SIG-M5 treated with dmso at 0.1 percent for 504 hours (cell line): ENCODE data around the gene PPP1R7.

Source experiments
- DNase-seq: peaks from one replicate; lab custom pipeline; 2025; ENCODE audit not compliant: unreplicated experiment; lab: John Stamatoyannopoulos, UW

The PPP1R7 gene

DNA sequence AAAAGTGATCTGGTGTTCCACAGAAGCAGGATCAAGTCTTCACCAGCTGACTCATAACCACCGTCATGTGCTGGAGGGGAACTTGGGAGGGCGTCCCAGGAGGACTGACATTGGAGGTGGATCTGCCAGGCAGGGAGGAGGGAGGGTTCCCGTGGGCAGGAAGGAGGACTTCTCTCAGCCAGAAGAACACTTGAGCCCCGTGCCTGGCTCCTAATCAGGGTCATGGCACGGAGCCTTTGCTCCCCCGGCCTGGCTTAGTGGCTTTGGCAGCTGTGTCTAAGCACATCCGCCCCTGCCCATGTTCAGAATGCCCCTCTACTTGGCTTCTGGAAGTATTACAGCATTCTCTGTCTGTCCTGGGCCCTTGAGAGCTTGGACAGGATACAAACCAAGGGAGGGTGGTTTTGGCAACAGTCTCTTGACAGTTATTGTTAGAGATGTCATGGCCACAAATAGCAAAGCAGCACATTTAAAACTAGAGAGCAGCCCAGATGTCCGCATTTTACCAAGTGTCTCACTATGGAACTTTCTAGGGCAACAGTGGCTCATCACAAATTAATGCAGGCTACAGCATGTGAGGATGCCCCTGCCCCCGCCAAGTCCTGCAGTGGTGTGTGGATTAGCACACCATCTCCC, 11.5 kb downstream of the PPP1R7 start:
- no peak for DNase-seq

GRCh38 chr2:241163601-241164118, 13.4 kb downstream of the PPP1R7 start:
- no peak for DNase-seq

- no peak for DNase-seq
Measured at GRCh38 chr2:241168366-241168765, 18.1 kb downstream of the PPP1R7 start.

- no peak for DNase-seq
Measured at GRCh38 chr2:241173557-241173956, 23.3 kb downstream of the PPP1R7 start.

DNA sequence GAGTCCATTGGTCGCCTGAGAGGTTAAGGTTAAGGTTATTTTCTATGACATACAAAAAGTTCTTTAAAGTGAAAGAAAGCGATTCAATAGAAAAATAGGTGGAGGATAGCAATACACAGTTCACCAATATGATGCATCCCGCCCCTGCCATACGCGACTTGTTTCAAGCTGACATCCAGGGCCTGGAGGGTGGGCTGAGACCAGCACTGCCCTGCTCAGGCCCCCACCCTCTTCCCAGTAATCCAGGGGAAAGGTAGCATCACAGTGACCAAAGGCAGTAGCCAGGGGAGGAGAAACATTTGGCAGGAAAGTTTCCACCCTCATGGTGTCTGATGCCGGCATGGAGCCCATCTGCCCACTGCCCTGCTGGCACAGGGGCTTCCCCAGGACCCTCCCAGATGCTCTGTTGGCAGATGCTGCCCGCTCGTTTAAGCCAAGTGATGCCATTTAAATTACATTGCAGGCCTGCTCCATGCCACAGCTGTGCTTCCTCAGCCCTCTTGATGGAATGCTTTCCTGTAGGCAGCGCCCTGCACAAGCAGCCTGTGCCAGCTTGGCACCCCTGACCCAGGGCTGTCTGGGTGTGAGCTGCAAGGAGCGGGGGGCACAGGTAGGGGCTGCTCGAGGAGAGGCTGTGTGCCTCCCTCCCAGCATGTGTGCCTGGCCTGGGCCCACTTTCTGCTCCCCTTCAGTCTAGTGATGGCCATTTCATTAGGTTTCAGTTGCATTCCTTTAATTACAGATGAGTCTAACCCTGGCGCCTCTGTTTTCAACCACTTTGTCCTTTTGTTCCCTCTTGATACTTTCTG, 27.5 kb downstream of the PPP1R7 start:
- no peak for DNase-seq

- DNase-seq, result no peak
Measured at GRCh38 chr2:241178961-241179360, 28.7 kb downstream of the PPP1R7 start.

GRCh38 chr2:241179899-241180298, 29.6 kb downstream of the PPP1R7 start:
- no peak for DNase-seq

DNA sequence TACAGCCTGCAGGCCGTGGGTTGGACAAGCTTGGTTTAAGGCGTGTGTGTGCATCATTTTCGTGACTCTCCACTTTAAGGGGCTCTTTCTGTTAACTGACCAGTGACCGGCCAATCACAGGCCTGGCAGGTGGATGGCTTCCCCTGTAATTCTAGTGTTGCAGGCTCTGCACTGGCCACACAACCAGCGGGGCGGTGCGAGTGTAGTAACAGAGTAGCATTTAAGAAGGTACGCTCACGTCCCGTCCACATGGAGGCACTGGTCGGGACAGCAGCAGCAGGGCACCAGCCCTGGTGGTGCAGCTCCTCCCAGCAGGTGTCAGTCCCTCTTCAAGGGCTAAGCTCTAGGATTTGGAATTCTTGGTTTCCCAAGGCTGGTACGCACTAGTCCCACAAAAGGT, 30.2 kb downstream of the PPP1R7 start:
- DNase-seq, result no peak

DNA sequence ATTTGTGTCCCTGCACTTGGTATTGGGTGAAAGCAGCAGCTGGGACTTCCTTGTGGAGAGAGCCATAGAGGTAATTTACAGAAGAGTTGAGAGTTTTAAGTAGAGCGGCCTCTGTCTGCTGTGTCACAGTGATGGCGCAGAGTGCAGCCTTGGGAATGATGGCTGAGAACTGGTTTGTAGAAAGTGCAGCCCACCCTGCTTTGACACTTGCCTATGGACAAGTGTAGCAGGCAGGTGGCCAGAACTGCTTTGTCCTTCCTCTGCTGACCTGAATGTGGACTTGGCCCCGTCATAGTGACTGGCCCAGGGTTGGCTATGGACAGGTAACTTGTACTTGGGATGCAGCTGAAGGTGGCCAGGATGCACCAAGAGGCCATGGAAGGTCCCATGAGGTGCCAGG, 31.9 kb downstream of the PPP1R7 start:
- no peak for DNase-seq

DNA sequence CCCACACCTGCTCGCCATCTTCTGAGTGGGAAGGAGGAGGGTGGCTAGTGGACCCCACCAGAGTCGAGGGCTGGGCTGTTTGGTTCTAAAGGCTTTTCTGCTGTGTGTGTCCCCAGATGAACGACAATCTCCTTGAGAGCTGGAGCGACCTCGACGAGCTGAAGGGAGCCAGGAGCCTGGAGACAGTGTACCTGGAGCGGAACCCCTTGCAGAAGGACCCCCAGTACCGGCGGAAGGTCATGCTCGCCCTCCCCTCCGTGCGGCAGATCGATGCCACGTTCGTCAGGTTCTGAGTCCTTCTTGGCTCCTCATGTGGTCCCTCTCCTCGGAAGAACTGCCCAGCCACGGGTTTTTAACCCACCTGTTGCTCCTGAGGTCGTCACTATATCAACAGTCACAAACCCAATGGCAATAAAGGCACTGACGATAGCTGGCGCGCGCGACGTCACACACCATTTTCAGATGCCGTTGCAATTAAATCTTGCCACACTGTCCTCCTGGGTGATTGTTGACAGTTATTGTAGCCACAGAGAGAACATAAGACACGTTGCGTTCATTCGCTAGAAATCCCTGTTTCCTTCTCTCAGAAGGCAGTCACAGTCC, 32.4 kb downstream of the PPP1R7 start:
- DNase-seq, result no peak

DNA sequence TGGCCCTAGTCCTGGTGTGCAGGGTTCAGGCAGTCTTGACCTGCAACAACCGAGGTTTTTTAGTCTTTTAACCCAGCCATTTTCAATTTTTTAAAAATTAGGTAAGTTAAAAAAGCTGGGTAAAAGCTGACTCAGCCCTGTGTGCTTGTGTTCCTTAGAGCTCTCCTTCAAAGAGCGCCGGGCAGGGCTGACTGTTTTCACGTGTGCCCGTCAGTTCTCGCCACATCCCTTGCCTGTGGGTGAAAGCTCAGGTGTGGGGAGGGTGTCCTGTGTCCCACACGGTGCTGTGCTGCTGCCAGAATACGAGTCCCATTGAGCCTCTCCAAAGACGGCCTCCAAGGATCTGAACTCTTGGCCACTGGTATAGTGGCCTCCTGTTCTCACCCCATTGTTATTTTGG, 33.0 kb downstream of the PPP1R7 start:
- DNase-seq, result no peak

DNA sequence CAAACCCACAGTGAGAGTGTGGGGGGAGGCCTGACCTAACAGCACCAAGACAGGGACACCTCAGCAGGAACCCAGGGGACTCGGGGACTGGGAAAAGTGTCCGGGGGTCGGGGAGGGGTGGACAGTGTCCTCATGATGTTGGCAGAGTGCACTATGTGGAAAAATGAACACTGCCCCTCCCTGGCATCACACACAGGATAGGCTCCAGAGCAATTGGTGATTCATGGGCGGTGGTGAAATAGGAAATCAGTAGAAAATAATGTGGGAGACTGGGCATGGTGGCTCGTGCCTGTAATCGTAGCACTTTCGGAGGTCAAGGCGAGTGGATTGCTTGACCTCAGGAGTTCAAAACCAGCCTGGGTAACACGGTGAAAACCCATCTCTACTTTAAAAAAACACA, 34.6 kb downstream of the PPP1R7 start:
- DNase-seq, result no peak

GRCh38 chr2:241185961-241186360, 35.7 kb downstream of the PPP1R7 start:
- DNase-seq, result no peak

DNA sequence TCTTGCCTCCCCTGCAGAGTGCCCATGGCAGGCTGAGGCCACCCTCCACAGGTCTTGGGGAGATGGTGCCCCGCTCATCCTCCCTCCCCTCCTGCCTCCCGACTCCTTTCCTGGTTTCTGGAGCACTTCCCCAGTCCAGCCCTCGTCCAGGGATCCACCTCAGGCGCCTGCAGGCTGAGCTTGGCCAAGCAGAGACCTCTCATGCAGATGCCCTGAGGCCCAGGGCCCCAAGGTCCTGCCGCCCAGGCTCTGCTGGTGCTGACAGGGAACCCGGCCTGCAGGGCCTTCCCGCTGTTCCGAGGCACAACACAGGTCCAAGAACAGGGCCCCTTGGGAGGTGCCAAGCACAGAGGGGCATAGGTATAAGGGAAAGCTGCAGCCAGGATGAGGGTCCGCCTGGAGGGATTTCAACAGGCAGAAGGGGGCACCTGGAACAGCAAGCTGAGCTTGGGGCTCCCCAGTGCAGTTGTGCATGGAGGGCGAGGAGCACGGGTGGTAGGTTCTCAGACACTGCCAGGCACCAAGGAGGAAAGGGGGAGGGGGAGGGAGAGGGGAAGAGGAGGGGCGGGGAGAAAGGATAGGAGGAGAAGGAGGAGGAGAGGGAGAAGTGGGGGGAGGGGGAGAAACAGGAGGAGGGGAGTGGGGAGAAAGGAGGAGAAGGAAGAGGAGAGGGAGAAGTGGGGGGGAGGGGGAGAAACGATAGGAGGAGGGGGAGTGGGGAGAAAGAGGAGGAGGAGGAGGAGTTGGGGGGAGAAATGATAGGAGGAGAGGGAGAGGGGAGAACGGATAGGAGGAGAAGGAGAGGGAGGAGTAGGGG, 37.0 kb downstream of the PPP1R7 start:
- DNase-seq, result no peak

- DNase-seq, result no peak
Measured at GRCh38 chr2:241187918-241188234, 37.6 kb downstream of the PPP1R7 start.

DNA sequence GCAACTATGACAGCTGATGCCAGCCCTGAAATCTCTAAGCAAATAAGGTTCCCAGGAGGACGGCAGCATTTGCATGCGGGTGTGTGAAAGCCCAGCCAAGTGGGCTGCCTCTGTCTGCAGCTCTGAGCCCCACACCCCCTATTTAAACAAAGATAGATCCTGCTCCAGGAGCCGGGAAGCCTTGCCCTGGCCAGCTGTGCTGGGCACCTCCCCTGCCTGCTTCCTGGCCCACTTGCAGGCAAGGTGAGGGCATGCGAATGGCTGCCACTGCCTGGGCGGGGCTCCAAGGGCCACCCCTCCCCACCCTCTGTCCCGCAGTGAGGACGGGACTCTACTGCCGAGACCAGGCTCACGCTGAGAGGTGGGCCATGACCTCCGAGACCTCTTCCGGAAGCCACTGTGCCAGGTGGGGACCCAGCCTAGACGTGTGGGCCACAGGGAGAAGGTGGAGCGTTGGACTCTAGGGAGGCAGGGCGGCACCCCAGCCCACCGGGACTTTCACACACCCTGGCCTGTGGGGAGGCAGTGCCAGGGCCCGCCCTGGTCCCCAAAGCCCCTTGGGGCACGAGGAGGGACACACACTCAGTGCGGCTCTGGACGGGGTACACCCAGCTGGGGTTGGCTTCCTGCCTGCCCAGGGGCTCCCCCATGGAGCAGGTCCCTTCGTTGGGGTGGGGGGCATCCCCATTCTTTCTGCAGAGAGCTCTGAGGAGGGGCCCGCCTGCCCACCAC, 38.3 kb downstream of the PPP1R7 start, which contains the start of gene ANO7:
ANO7 (plus strand) TSS at position 317 of the 732 bp plus-strand sequence. CDS start 1,387 bp downstream, outside the sequence.
- no peak for DNase-seq

DNA sequence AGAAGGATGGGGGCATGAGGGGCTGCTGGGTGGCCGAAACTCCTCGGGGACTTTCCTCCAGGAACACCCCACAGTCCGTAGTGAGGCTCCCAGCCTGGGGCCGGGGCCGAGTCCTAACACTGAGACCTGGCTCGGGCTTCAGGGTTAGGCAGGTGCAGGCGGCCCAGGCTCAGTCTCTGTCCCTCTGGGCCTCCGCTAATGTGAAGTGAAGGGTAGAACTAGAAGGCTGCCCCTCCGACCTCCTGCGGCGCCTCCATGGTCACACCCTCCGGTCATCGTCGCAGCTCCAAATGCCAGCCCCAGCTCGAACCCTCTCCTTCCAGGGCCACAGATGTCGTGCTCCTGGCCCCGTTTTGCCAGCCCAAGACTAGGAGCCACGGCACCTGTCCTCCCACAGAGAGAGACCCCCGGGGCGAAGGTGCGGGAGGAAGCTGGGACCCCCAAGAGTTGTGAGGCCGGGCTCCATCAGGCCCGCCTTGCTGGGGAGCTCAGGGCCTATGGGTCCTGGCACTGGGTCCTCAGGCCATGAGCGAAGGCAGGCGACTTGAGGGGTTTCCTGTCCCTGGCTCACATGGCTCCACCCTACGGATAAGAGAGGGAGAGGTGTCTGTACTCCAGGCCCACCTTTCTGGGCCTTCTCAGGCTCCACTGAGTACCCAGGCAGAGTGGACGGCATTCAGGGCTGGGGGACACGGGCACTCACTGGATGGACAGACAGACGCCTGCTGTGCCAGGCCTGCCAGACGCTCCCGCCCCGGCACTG, 39.0 kb downstream of the PPP1R7 start:
- no peak for DNase-seq

DNA sequence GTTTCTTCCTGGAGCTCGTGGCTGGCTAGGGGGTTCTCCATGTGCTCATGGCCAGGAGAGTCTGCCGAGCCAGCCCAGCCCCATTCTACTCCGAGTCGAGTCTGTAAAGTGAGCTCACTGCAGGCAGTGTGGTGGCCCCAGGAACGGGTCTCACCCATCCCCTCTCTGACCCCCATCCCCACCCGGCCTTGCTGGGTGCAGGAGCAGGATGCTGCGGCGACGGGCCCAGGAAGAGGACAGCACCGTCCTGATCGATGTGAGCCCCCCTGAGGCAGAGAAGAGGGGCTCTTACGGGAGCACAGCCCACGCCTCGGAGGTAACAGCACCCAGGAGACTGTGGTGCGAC, 39.6 kb downstream of the PPP1R7 start:
- DNase-seq, result no peak

DNA sequence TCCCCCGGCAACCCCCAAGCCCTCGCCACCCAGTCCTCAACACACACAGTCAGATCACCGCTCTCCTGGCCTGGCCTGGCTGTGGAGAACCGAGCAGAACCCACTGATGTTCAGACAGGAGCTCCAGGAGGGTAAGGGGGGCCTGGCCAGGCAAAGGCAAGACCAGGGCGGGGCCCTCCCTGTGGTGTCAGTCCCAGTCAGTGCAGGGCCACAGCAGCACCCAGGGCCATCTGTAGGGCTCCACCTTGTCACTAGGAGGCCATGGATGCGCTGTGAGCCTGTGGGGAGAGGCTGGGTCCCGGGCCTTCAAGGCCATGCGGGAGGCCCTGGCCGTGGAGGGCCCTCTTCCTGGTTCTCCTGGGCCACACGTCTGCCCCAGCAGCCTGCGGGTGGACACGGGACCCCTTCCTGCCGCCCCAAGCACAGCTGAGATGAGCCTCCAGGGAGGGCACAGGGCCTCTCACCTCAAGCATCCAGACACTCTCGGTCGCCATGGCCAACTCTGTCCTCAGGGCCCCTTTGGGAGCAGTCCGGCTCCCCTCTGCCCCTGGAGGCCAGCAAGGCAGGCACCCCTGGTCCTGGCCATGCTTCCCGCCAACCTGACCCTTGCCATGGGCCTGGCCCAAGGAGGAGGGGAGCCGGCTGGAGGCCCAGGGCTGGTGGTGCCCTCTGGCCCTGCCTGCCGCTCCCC, 40.2 kb downstream of the PPP1R7 start:
- DNase-seq, result no peak
